OCI-LY7 (cell line): ENCODE results near the gene GABRR2.

ENCODE experiments used
- EZH2phosphoT487 ChIP-seq: fragments of 200-600 bp; sonication (generic); IDR thresholded peaks from 2 replicates; pipeline ENCODE4 v1.6.1; 2018; ENCODE audit warnings: low read depth, borderline replicate concordance, mild to moderate bottlenecking, mixed run types, antibody characterized with exemption, low read length, moderate library complexity, mixed read lengths
- TF ChIP-seq, protein P1 (sequence below): fragments of 200-600 bp; sonication (generic); conservative IDR thresholded peaks from 2 replicates; pipeline ENCODE4 v1.5.1; 2014; ENCODE audit warnings: mild to moderate bottlenecking, antibody characterized with exemption, low read length, moderate library complexity, mixed read lengths

DNA sequence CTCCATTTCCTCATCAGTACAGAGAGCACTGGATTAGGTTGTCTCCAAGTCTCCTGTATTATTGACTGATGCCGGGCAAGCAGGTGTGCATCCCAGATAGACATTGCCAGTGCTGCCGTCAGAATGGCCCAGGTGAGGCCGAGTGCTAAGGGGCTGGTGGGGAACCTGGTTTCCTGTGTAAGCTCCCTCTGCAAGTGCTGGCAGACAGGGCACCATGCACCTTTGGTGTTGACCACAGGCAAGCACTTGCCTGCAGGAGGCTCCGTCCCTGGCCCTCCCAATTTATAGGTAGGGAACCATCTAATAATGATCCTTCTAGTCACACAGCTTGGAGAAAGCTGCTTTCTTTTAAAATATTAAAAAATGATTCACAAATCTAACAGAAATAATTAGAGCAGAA, 98.7 kb downstream of the GABRR2 start:
- TF ChIP-seq, protein P1, sequence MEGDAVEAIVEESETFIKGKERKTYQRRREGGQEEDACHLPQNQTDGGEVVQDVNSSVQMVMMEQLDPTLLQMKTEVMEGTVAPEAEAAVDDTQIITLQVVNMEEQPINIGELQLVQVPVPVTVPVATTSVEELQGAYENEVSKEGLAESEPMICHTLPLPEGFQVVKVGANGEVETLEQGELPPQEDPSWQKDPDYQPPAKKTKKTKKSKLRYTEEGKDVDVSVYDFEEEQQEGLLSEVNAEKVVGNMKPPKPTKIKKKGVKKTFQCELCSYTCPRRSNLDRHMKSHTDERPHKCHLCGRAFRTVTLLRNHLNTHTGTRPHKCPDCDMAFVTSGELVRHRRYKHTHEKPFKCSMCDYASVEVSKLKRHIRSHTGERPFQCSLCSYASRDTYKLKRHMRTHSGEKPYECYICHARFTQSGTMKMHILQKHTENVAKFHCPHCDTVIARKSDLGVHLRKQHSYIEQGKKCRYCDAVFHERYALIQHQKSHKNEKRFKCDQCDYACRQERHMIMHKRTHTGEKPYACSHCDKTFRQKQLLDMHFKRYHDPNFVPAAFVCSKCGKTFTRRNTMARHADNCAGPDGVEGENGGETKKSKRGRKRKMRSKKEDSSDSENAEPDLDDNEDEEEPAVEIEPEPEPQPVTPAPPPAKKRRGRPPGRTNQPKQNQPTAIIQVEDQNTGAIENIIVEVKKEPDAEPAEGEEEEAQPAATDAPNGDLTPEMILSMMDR = no peak
- TF ChIP-seq EZH2phosphoT487 = no peak
